ENCODE results near the gene FUT3.
"Not testable (repeated sequence)": the region's sequence is repeated elsewhere in the genome, so short reads cannot be mapped to it uniquely, and the experiment has no call there.

FUT3 gene

GRCh38 chr19:5874496-5874895 lies 23.2 kb upstream of the FUT3 start:
- not testable (repeated sequence) for H3K27ac Mint-ChIP-seq; ATAC-seq (replicated peaks); H3K36me3 Mint-ChIP-seq (ENCODE audit: insufficient read depth); DNase-seq; H3K9me3 Mint-ChIP-seq; H3K4me1 Mint-ChIP-seq (ENCODE audit: low read depth in 2 of 2); H3K4me3 Mint-ChIP-seq
- H3K27me3 Mint-ChIP-seq = peaks cover 6 to 34% of the 10 kb centered on the region in 2 donors

- Mint-ChIP-seq H3K36me3 (ENCODE audit: insufficient read depth) (peaks cover 13% of the 10 kb centered on the region), H3K4me3 (no peak overlapping the region), H3K27ac (no peak overlapping the region), H3K27me3 (peaks cover 6 to 34% of the 10 kb centered on the region in 2 donors), H3K9me3 (no peaks in the 10 kb centered on the region), H3K4me1 (ENCODE audit: low read depth in 2 of 2) (no peaks in the 10 kb centered on the region)
- DNase-seq (no peak), ATAC-seq (replicated peaks) (no peak)
Observed at GRCh38 chr19:5873617-5874199, 22.5 kb upstream of the FUT3 start.

- no peaks in the 10 kb centered on the region for H3K4me1 Mint-ChIP-seq (ENCODE audit: low read depth in 2 of 2)
- peak overlapping the region in 1 of 2 donors; percentile 66 for H3K27ac Mint-ChIP-seq
- ATAC-seq (replicated peaks) (no peak), DNase-seq (no peak)
- H3K4me3 Mint-ChIP-seq = no peak overlapping the region
- no peaks in the 10 kb centered on the region for H3K9me3 Mint-ChIP-seq
- peaks cover 8% of the 10 kb centered on the region for H3K36me3 Mint-ChIP-seq (ENCODE audit: insufficient read depth)
- peaks cover 8 to 27% of the 10 kb centered on the region in 2 donors for H3K27me3 Mint-ChIP-seq
Observed at GRCh38 chr19:5870986-5871394, 19.7 kb upstream of the FUT3 start.

GRCh38 chr19:5867201-5868136 lies 16.2 kb upstream of the FUT3 start:
- ATAC-seq (replicated peaks) = no peak
- Mint-ChIP-seq H3K36me3 (ENCODE audit: insufficient read depth) (peaks cover 7% of the 10 kb centered on the region), H3K27ac (no peak overlapping the region), H3K4me3 (no peak overlapping the region), H3K4me1 (ENCODE audit: low read depth in 2 of 2) (no peaks in the 10 kb centered on the region), H3K9me3 (no peaks in the 10 kb centered on the region), H3K27me3 (peaks cover 17 to 57% of the 10 kb centered on the region in 2 donors)
- DNase-seq = no peak

- peaks cover 7% of the 10 kb centered on the region for H3K36me3 Mint-ChIP-seq (ENCODE audit: insufficient read depth)
- no peak for ATAC-seq (replicated peaks)
- H3K4me1 Mint-ChIP-seq (ENCODE audit: low read depth in 2 of 2) = no peaks in the 10 kb centered on the region
- no peaks in the 10 kb centered on the region for H3K9me3 Mint-ChIP-seq
- DNase-seq = no peak
- H3K4me3 Mint-ChIP-seq = no peak overlapping the region
- peaks cover 24 to 66% of the 10 kb centered on the region in 2 donors for H3K27me3 Mint-ChIP-seq
- no peak overlapping the region for H3K27ac Mint-ChIP-seq
Observed at GRCh38 chr19:5865772-5866171, 14.5 kb upstream of the FUT3 start.

- no peaks in the 10 kb centered on the region for H3K9me3 Mint-ChIP-seq
- ATAC-seq (replicated peaks) (no peak), DNase-seq (no peak)
- no peak overlapping the region for H3K4me3 Mint-ChIP-seq
- H3K27me3 Mint-ChIP-seq = peaks cover 28 to 65% of the 10 kb centered on the region in 2 donors
- no peak overlapping the region for H3K27ac Mint-ChIP-seq
- peaks cover 0 to 1% of the 10 kb centered on the region in 2 donors for H3K4me1 Mint-ChIP-seq (ENCODE audit: low read depth in 2 of 2)
- peaks cover 11% of the 10 kb centered on the region for H3K36me3 Mint-ChIP-seq (ENCODE audit: insufficient read depth)
Observed at GRCh38 chr19:5864725-5865486, 13.7 kb upstream of the FUT3 start.

- no peak for DNase-seq
- no peak for ATAC-seq (replicated peaks)
- H3K36me3 Mint-ChIP-seq (ENCODE audit: insufficient read depth) = peaks cover 8% of the 10 kb centered on the region
- no peaks in the 10 kb centered on the region for H3K9me3 Mint-ChIP-seq
- H3K27ac Mint-ChIP-seq = peak overlapping the region in 1 of 2 donors; percentile 60
- H3K4me3 Mint-ChIP-seq = no peak overlapping the region
- H3K27me3 Mint-ChIP-seq = peaks cover 30 to 69% of the 10 kb centered on the region in 2 donors
- peaks cover 0 to 1% of the 10 kb centered on the region in 2 donors for H3K4me1 Mint-ChIP-seq (ENCODE audit: low read depth in 2 of 2)
Observed at GRCh38 chr19:5864013-5864720, 12.9 kb upstream of the FUT3 start.

GRCh38 chr19:5863030-5863665 lies 11.9 kb upstream of the FUT3 start:
- peaks cover 7% of the 10 kb centered on the region for H3K36me3 Mint-ChIP-seq (ENCODE audit: insufficient read depth)
- ATAC-seq (replicated peaks) (no peak), DNase-seq (no peak)
- H3K4me3 Mint-ChIP-seq = no peak overlapping the region
- no peaks in the 10 kb centered on the region for H3K9me3 Mint-ChIP-seq
- H3K27ac Mint-ChIP-seq = no peak overlapping the region
- peaks cover 0 to 1% of the 10 kb centered on the region in 2 donors for H3K4me1 Mint-ChIP-seq (ENCODE audit: low read depth in 2 of 2)
- H3K27me3 Mint-ChIP-seq = peaks cover 29 to 67% of the 10 kb centered on the region in 2 donors

- H3K27me3 Mint-ChIP-seq = peaks cover 22 to 37% of the 10 kb centered on the region in 2 donors
- DNase-seq (no peak), ATAC-seq (replicated peaks) (no peak)
- no peaks in the 10 kb centered on the region for H3K9me3 Mint-ChIP-seq
- no peak overlapping the region for H3K27ac Mint-ChIP-seq
- peaks cover 4% of the 10 kb centered on the region for H3K36me3 Mint-ChIP-seq (ENCODE audit: insufficient read depth)
- peaks cover 0 to 1% of the 10 kb centered on the region in 2 donors for H3K4me1 Mint-ChIP-seq (ENCODE audit: low read depth in 2 of 2)
- no peak overlapping the region for H3K4me3 Mint-ChIP-seq
Observed at GRCh38 chr19:5857203-5858081, 6.2 kb upstream of the FUT3 start.

GRCh38 chr19:5855151-5855550 lies 3.9 kb upstream of the FUT3 start:
- not testable (repeated sequence) for H3K4me3 Mint-ChIP-seq; H3K36me3 Mint-ChIP-seq (ENCODE audit: insufficient read depth); ATAC-seq (replicated peaks); H3K4me1 Mint-ChIP-seq (ENCODE audit: low read depth in 2 of 2); H3K9me3 Mint-ChIP-seq; H3K27ac Mint-ChIP-seq; DNase-seq
- peaks cover 13 to 24% of the 10 kb centered on the region in 2 donors for H3K27me3 Mint-ChIP-seq

GRCh38 chr19:5854121-5854520 lies 2.9 kb upstream of the FUT3 start:
- not testable (repeated sequence) for H3K9me3 Mint-ChIP-seq; DNase-seq; H3K4me3 Mint-ChIP-seq; ATAC-seq (replicated peaks); H3K4me1 Mint-ChIP-seq (ENCODE audit: low read depth in 2 of 2); H3K27ac Mint-ChIP-seq; H3K36me3 Mint-ChIP-seq (ENCODE audit: insufficient read depth)
- peaks cover 9 to 18% of the 10 kb centered on the region in 2 donors for H3K27me3 Mint-ChIP-seq

- H3K4me1 Mint-ChIP-seq (ENCODE audit: low read depth in 2 of 2) = no peaks in the 10 kb centered on the region
- ATAC-seq (replicated peaks) (no peak), DNase-seq (no peak)
- peaks cover 9 to 18% of the 10 kb centered on the region in 2 donors for H3K27me3 Mint-ChIP-seq
- H3K36me3 Mint-ChIP-seq (ENCODE audit: insufficient read depth) = no peaks in the 10 kb centered on the region
- H3K27ac Mint-ChIP-seq = no peak overlapping the region
- no peak overlapping the region for H3K4me3 Mint-ChIP-seq
- no peaks in the 10 kb centered on the region for H3K9me3 Mint-ChIP-seq
Observed at GRCh38 chr19:5850743-5851293, 431 bp downstream of the FUT3 start.
